ENCODE measurements around the gene MPPED1.

The MPPED1 gene

GRCh38 chr22:43550672-43551071 is 138.9 kb downstream of the MPPED1 start:
- DNase-seq: no peak

GRCh38 chr22:43553451-43554258 is 141.8 kb downstream of the MPPED1 start:
- no peak for DNase-seq

GRCh38 chr22:43554259-43554636 is 142.4 kb downstream of the MPPED1 start:
- no peak for DNase-seq

- DNase-seq: no peak
Observed at GRCh38 chr22:43554694-43555365, 143.0 kb downstream of the MPPED1 start.

- no peak for DNase-seq
Observed at GRCh38 chr22:43555561-43556515, 144.0 kb downstream of the MPPED1 start.
